ENCODE measurements around the gene CENPH. TPM values are rescaled to one million over a fixed set of nuclear protein-coding genes. Genes with fewer than 3 reads are reported as not detected.

The CENPH gene
- total and polyA plus RNA-seq, 2 of the 13 experiments (the other 11 are each of a cell fraction or from before 2014, with no cell fraction given) = 11.2 to 28.8 TPM

GRCh38 chr5:69213513-69214215 is 24.3 kb downstream of the CENPH start (continued):
- TF ChIP-seq PAXIP1 (CRISPR knock-in tag; conservative IDR thresholded peaks at IDR 0.05) (peak; percentile 45; the same call in 1 of the 2 replicates), ZFP82 (CRISPR knock-in tag; IDR thresholded peaks at IDR 0.05; ENCODE audit: borderline replicate concordance) (no peak), HDAC1 (CRISPR knock-in tag; IDR thresholded peaks at IDR 0.05) (0 out of 2 replicates have a peak, but pooled peaks have one; percentile 25), ZNF329 (CRISPR knock-in tag; IDR thresholded peaks at IDR 0.05; ENCODE audit: low read depth) (no peak), SAFB2 (CRISPR knock-in tag; IDR thresholded peaks at IDR 0.05; ENCODE audit: borderline replicate concordance, low read depth) (no peak), JUND (CRISPR knock-in tag; IDR thresholded peaks at IDR 0.05) (peak; percentile 40; the same call in 1 of the 2 replicates), FOSL2 (CRISPR knock-in tag; IDR thresholded peaks at IDR 0.05) (peak; percentile 95), ZNF83 (CRISPR knock-in tag; IDR thresholded peaks at IDR 0.05; ENCODE audit: borderline replicate concordance) (no peak), CEBPG (CRISPR knock-in tag; IDR thresholded peaks at IDR 0.05) (peak; percentile 65), TFAP4 (IDR thresholded peaks at IDR 0.05; ENCODE audit: borderline replicate concordance, low read depth) (peak; percentile 60; the same call in 1 of the 2 replicates), ZNF335 (CRISPR knock-in tag; IDR thresholded peaks at IDR 0.05) (0 out of 2 replicates have a peak, but pooled peaks have one; percentile 26), ELF3 (CRISPR knock-in tag; IDR thresholded peaks at IDR 0.05) (0 out of 2 replicates have a peak, but pooled peaks have one; percentile 21), SMARCC2 (IDR thresholded peaks at IDR 0.05) (no peak), ZNF816 (CRISPR knock-in tag; IDR thresholded peaks at IDR 0.05; ENCODE audit: borderline replicate concordance) (no peak)
- TF ChIP-seq, protein P1, sequence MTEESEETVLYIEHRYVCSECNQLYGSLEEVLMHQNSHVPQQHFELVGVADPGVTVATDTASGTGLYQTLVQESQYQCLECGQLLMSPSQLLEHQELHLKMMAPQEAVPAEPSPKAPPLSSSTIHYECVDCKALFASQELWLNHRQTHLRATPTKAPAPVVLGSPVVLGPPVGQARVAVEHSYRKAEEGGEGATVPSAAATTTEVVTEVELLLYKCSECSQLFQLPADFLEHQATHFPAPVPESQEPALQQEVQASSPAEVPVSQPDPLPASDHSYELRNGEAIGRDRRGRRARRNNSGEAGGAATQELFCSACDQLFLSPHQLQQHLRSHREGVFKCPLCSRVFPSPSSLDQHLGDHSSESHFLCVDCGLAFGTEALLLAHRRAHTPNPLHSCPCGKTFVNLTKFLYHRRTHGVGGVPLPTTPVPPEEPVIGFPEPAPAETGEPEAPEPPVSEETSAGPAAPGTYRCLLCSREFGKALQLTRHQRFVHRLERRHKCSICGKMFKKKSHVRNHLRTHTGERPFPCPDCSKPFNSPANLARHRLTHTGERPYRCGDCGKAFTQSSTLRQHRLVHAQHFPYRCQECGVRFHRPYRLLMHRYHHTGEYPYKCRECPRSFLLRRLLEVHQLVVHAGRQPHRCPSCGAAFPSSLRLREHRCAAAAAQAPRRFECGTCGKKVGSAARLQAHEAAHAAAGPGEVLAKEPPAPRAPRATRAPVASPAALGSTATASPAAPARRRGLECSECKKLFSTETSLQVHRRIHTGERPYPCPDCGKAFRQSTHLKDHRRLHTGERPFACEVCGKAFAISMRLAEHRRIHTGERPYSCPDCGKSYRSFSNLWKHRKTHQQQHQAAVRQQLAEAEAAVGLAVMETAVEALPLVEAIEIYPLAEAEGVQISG (CRISPR knock-in tag; IDR thresholded peaks at IDR 0.05) = peak; percentile 17; the same call in 1 of the 2 replicates
- TF ChIP-seq, protein P2, sequence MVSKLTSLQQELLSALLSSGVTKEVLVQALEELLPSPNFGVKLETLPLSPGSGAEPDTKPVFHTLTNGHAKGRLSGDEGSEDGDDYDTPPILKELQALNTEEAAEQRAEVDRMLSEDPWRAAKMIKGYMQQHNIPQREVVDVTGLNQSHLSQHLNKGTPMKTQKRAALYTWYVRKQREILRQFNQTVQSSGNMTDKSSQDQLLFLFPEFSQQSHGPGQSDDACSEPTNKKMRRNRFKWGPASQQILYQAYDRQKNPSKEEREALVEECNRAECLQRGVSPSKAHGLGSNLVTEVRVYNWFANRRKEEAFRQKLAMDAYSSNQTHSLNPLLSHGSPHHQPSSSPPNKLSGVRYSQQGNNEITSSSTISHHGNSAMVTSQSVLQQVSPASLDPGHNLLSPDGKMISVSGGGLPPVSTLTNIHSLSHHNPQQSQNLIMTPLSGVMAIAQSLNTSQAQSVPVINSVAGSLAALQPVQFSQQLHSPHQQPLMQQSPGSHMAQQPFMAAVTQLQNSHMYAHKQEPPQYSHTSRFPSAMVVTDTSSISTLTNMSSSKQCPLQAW (CRISPR knock-in tag; IDR thresholded peaks at IDR 0.05) = 0 out of 2 replicates have a peak, but pooled peaks have one; percentile 20

All from HepG2 (cell line).